HG03064 (cell line): Measurements from ENCODE around the gene KBTBD4.

Experiments
- ATAC-seq: cut with Tn5 transposase; IDR thresholded peaks from one replicate; pipeline ENCODE4 v1.9.1; 2021; ENCODE audit warnings: low read depth; ENCODE audit not compliant: unreplicated experiment

The KBTBD4 gene

GRCh38 chr11:47578524-47579494, at the start of gene KBTBD4, which contains the start of gene NDUFS3:
KBTBD4 (minus strand) TSS chr11:47578970; CDS start chr11:47578951, 19 bp downstream.
NDUFS3 (plus strand) TSS chr11:47579074; CDS start chr11:47579092, 18 bp downstream.
- peak; percentile 90 for ATAC-seq

GRCh38 chr11:47628026-47628425, 49.3 kb upstream of the KBTBD4 start:
- ATAC-seq = no peak

- no peak for ATAC-seq
Observed at GRCh38 chr11:47626234-47626633, 47.5 kb upstream of the KBTBD4 start.

- no peak for ATAC-seq
Observed at GRCh38 chr11:47620836-47621378, 42.1 kb upstream of the KBTBD4 start.

- no peak for ATAC-seq
Observed at GRCh38 chr11:47617417-47617809, 38.6 kb upstream of the KBTBD4 start.

- no peak for ATAC-seq
Observed at GRCh38 chr11:47616726-47617416, 38.1 kb upstream of the KBTBD4 start.

- no peak for ATAC-seq
Observed at GRCh38 chr11:47615249-47615648, 36.5 kb upstream of the KBTBD4 start.

- no peak for ATAC-seq
Observed at GRCh38 chr11:47611348-47611794, 32.6 kb upstream of the KBTBD4 start.

GRCh38 chr11:47609675-47610074, 30.9 kb upstream of the KBTBD4 start:
- no peak for ATAC-seq

GRCh38 chr11:47607380-47607779, 28.6 kb upstream of the KBTBD4 start:
- no peak for ATAC-seq

GRCh38 chr11:47606731-47607130, 28.0 kb upstream of the KBTBD4 start:
- no peak for ATAC-seq

GRCh38 chr11:47605921-47606320, 27.2 kb upstream of the KBTBD4 start:
- ATAC-seq = no peak

- ATAC-seq = no peak
Observed at GRCh38 chr11:47603295-47603694, 24.5 kb upstream of the KBTBD4 start.

GRCh38 chr11:47599902-47600301, 21.1 kb upstream of the KBTBD4 start:
- no peak for ATAC-seq

- no peak for ATAC-seq
Observed at GRCh38 chr11:47595967-47596366, 17.2 kb upstream of the KBTBD4 start.

GRCh38 chr11:47595029-47595428, 16.3 kb upstream of the KBTBD4 start:
- no peak for ATAC-seq

- no peak for ATAC-seq
Observed at GRCh38 chr11:47593934-47594855, 15.4 kb upstream of the KBTBD4 start, which contains the start of gene C1QTNF4. C1QTNF4 (minus strand) TSS chr11:47594411; CDS start chr11:47590810, 3,601 bp downstream.

GRCh38 chr11:47593492-47593933, 14.7 kb upstream of the KBTBD4 start:
- no peak for ATAC-seq

GRCh38 chr11:47592970-47593369, 14.2 kb upstream of the KBTBD4 start:
- ATAC-seq = no peak

- ATAC-seq = no peak
Observed at GRCh38 chr11:47592251-47592650, 13.5 kb upstream of the KBTBD4 start.
